PFSK-1 (cell line): Measurements from ENCODE around the gene ZNF804B.

Source experiments
- FOXP2 ChIP-seq: optimal IDR thresholded peaks from 2 replicates; pipeline ENCODE3; 2011; ENCODE audit warnings: borderline replicate concordance, control low read depth, inconsistent platforms; ENCODE audit not compliant: insufficient read depth; ENCODE audit errors: extremely low read length, extremely low read depth
- POLR2AphosphoS5 ChIP-seq: IDR thresholded peaks from 2 replicates; pipeline ENCODE4 v1.6.1; 2012; ENCODE audit warnings: low read depth, mild to moderate bottlenecking, control low read depth, low read length, moderate library complexity
- REST ChIP-seq, 2 experiments: IDR thresholded peaks; 2 replicates each; pipeline versions ENCODE4 v1.6.1 to v1.8.0; 2011 to 2012; ENCODE audit warnings: low read depth in 2 of 2, low read length in 2 of 2, control low read depth in 1 of 2, inconsistent platforms in 1 of 2, mild to moderate bottlenecking in 1 of 2, moderate library complexity in 1 of 2; ENCODE audit not compliant: insufficient read depth in 1 of 2
- SIN3A ChIP-seq: IDR thresholded peaks from 2 replicates; pipeline ENCODE4 v1.6.1; 2012; ENCODE audit warnings: mild to moderate bottlenecking, low read length, moderate library complexity, borderline replicate concordance; ENCODE audit not compliant: insufficient read depth
- TAF1 ChIP-seq: IDR thresholded peaks from 2 replicates; pipeline ENCODE4 v1.6.1; 2012; ENCODE audit warnings: low read length, control low read depth, borderline replicate concordance; ENCODE audit not compliant: insufficient read depth

- TF ChIP-seq SIN3A: no peak
- TF ChIP-seq POLR2AphosphoS5: no peak
- no peak for TF ChIP-seq TAF1
- no peak for TF ChIP-seq FOXP2
- TF ChIP-seq REST (IDR thresholded peaks at IDR 0.05; ENCODE audit: insufficient read depth in 1 of 2, low read depth in 2 of 2, low read length in 2 of 2): no peak
Observed at GRCh38 chr7:89308535-89308934, 549.0 kb downstream of the ZNF804B start.
